Suprapubic skin (tissue), 4 donors: Measurements from ENCODE around the gene ITGA5.

ENCODE experiments used
- EP300 ChIP-seq: sonication (generic); formaldehyde crosslinking; IDR thresholded peaks from one replicate; pipeline ENCODE4 v1.6.1; 2017; ENCODE audit warnings: antibody characterized with exemption
- POLR2AphosphoS5 ChIP-seq, 3 donors: sonication (generic); formaldehyde crosslinking; IDR thresholded peaks; one replicate each; pipeline ENCODE4 v1.6.1; 2017; ENCODE audit warnings: antibody characterized with exemption in 3 of 3
- TF ChIP-seq, protein P1 (sequence below), 2 donors: fragments of 200-600 bp in 1 of 2; fragments of 450-650 bp in 1 of 2; sonication (generic) in 1 of 2; IDR thresholded peaks; one replicate each; pipeline ENCODE4 v1.5.1; 2016 to 2019; ENCODE audit warnings: antibody characterized with exemption in 2 of 2, mild to moderate bottlenecking in 1 of 2, moderate library complexity in 1 of 2

DNA sequence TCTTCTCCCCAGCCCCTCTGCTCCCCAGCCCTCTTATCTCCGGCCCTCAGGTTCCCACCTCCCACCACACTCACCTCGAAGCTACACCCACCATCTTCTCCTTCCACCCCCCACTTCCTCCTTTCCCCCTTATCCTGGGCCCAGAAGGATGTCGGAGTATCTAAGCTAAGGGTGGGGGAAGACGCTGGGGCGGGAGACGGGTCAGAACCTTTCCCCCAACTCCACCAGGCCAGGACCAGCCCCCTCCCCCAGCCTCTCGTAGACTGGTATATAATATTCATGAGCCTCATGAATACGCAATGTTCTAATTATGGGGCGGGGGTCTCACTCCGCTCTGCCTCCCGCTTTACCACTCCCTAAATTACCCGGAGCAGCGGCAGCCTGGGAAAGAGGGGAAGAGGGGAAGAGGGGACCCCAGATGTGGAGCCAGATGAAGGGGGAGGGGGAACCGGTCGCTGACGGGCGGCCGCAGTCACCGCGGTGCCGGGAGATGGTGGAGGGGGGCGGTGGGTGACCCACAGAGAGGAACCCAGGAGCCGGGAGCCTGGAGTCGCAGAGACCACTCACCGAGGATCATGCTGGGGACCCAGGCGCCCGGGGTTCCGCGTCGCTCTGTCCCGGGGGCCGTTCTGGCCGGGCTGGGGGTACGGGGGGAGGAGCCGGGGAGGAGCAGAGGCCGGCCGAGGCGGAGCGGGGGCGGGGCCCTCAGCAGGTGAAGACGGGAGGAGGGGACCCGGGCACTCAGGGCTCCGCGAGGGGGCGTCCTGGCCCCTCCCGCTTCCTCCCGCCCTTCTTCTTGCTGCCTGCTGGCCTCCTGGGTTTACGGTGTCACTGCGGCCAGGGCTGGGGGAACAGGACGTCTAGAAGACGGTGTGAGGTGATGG, 28.2 kb downstream of the ITGA5 start:
- TF ChIP-seq EP300 (no peak), POLR2AphosphoS5 (IDR thresholded peaks at IDR 0.05) (no peak)
- TF ChIP-seq, protein P1, sequence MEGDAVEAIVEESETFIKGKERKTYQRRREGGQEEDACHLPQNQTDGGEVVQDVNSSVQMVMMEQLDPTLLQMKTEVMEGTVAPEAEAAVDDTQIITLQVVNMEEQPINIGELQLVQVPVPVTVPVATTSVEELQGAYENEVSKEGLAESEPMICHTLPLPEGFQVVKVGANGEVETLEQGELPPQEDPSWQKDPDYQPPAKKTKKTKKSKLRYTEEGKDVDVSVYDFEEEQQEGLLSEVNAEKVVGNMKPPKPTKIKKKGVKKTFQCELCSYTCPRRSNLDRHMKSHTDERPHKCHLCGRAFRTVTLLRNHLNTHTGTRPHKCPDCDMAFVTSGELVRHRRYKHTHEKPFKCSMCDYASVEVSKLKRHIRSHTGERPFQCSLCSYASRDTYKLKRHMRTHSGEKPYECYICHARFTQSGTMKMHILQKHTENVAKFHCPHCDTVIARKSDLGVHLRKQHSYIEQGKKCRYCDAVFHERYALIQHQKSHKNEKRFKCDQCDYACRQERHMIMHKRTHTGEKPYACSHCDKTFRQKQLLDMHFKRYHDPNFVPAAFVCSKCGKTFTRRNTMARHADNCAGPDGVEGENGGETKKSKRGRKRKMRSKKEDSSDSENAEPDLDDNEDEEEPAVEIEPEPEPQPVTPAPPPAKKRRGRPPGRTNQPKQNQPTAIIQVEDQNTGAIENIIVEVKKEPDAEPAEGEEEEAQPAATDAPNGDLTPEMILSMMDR (IDR thresholded peaks at IDR 0.05) = no peak
